Activated B cell treated with CpG ODN at 0.5 μM for 24 hours (primary cell): ENCODE results near the gene GRK6. TPM values are rescaled to one million over a fixed set of nuclear protein-coding genes. Genes with fewer than 3 reads are reported as not detected.
"Not testable (repeated sequence)": the region's sequence is repeated elsewhere in the genome, so short reads cannot be mapped to it uniquely, and the experiment has no call there.

Source experiments
- ATAC-seq: fragments of 200-7000 bp; cut with Tn5 transposase; one replicate; pipeline ENCODE4 v1.10.0; 2021; ENCODE audit warnings: low read depth, mild to moderate bottlenecking, moderate library complexity
- CTCF ChIA-PET: fragments of 350-600 bp; sonication (Branson Sonifier 250); formaldehyde crosslinking; loops from one replicate; lab custom pipeline; 2021; ENCODE audit warnings: antibody characterized with exemption; lab: Charles Lee
- POLR2A ChIA-PET: fragments of 350-600 bp; sonication (Branson Sonifier 250); formaldehyde crosslinking; loops from one replicate; lab custom pipeline; 2021; ENCODE audit warnings: antibody characterized with exemption; lab: Charles Lee
- DNase-seq: peaks from one replicate; pipeline ENCODE4 v3.0.0; 2022
- H3K27ac Mint-ChIP-seq: one replicate; pipeline ENCODE4 v1.8.0; 2020; ENCODE audit warnings: mixed read lengths
- H3K27me3 Mint-ChIP-seq: one replicate; pipeline ENCODE4 v1.8.0; 2021; ENCODE audit warnings: mixed read lengths
- H3K36me3 Mint-ChIP-seq: one replicate; pipeline ENCODE4 v1.8.0; 2021; ENCODE audit warnings: low read depth, mixed read lengths
- H3K4me1 Mint-ChIP-seq: one replicate; pipeline ENCODE4 v1.8.0; 2021; ENCODE audit warnings: mixed read lengths
- H3K4me3 Mint-ChIP-seq: one replicate; pipeline ENCODE4 v1.8.0; 2020; ENCODE audit warnings: mild to moderate bottlenecking, mixed read lengths
- H3K9me3 Mint-ChIP-seq: one replicate; pipeline ENCODE4 v1.8.0; 2020; ENCODE audit warnings: mixed read lengths
- intact Hi-C: fragments of 100-400 bp; cut with micrococcal nuclease; formaldehyde crosslinking; loops from one replicate; pipeline ENCODE4 v1.15.1; 2024
- total RNA-seq: library from RNA; stranded (reverse); gene quantifications from 2 replicates; pipeline ENCODE4 v1.2.3, GENCODE V29; 2022
- TF ChIP-seq, protein P1 (sequence below): fragments of 200-600 bp; IDR thresholded peaks from one replicate; pipeline ENCODE4 v1.8.0; 2022; ENCODE audit warnings: antibody characterized with exemption, mild to moderate bottlenecking

The GRK6 gene
- total RNA-seq, 1 donor from 2014 or later: 92.6 TPM

DNA sequence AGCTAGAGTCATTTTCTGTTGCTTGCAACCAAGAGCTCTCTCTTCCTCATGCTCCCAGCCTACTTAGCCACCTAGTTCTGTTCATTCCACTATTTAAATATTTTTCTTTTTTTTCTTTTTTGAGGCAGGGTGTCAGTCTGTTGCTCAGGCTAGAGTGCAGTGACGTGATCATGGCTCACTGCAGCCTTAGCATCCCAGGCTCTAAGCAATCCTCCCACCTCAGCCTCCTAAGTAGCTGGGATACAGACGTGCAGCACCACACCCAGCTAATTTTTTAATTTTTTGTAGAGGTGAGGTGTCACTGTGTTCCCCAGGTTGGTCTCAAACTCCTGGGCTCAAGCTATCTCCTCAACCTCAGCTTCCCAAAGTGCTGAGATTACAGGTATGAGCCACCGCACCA lies 12.0 kb upstream of the GRK6 start:
- CTCF ChIA-PET: interaction anchor here (1.1 kb wide), 1 partner anchor 10 kb away, joined by 3 read pairs; no protein-coding TSS in a partner anchor
- H3K36me3 Mint-ChIP-seq: no peaks in the 10 kb centered on the region
- peaks cover 8% of the 10 kb centered on the region for H3K4me1 Mint-ChIP-seq
- TF ChIP-seq, protein P1, sequence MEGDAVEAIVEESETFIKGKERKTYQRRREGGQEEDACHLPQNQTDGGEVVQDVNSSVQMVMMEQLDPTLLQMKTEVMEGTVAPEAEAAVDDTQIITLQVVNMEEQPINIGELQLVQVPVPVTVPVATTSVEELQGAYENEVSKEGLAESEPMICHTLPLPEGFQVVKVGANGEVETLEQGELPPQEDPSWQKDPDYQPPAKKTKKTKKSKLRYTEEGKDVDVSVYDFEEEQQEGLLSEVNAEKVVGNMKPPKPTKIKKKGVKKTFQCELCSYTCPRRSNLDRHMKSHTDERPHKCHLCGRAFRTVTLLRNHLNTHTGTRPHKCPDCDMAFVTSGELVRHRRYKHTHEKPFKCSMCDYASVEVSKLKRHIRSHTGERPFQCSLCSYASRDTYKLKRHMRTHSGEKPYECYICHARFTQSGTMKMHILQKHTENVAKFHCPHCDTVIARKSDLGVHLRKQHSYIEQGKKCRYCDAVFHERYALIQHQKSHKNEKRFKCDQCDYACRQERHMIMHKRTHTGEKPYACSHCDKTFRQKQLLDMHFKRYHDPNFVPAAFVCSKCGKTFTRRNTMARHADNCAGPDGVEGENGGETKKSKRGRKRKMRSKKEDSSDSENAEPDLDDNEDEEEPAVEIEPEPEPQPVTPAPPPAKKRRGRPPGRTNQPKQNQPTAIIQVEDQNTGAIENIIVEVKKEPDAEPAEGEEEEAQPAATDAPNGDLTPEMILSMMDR: no peak
- no peak for DNase-seq
- no peak for ATAC-seq
- H3K27me3 Mint-ChIP-seq: no peaks in the 10 kb centered on the region
- no peak overlapping the region for H3K27ac Mint-ChIP-seq
- POLR2A ChIA-PET: interaction anchor here (1.1 kb wide), 1 partner anchor 12 kb away, joined by 3 read pairs; the partner anchor contains the start of gene GRK6
- no peaks in the 10 kb centered on the region for H3K9me3 Mint-ChIP-seq
- intact Hi-C loops: no loop called here
- no peak overlapping the region for H3K4me3 Mint-ChIP-seq

DNA sequence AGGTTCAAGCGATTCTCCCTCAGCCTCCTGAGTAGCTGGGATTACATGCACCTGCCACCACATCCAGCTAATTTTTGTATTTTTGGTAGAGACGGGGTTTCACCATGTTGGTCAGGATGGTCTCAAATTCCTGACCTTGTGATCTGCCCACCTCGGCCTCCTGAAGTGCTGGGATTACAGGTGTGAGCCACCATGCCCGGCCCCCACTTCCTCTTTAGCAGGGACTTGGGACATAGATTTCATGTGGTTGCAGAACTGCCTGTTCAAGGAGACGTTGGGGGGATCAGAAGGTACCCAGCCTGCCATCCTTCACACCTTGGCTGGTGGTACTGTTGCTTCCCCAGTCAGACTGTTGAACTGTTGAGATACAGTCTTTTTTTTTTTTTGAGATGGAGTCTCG lies 9.4 kb upstream of the GRK6 start:
- H3K4me1 Mint-ChIP-seq, H3K27ac Mint-ChIP-seq, DNase-seq, POLR2A ChIA-PET, H3K4me3 Mint-ChIP-seq, ATAC-seq, H3K9me3 Mint-ChIP-seq, H3K27me3 Mint-ChIP-seq, intact Hi-C loops, H3K36me3 Mint-ChIP-seq: not testable (repeated sequence)
- CTCF ChIA-PET: interaction anchor here (1.0 to 1.9 kb wide), 3 partner anchors 13 to 107 kb away, joined by 3 to 6 read pairs (median 3); no protein-coding TSS in a partner anchor

DNA sequence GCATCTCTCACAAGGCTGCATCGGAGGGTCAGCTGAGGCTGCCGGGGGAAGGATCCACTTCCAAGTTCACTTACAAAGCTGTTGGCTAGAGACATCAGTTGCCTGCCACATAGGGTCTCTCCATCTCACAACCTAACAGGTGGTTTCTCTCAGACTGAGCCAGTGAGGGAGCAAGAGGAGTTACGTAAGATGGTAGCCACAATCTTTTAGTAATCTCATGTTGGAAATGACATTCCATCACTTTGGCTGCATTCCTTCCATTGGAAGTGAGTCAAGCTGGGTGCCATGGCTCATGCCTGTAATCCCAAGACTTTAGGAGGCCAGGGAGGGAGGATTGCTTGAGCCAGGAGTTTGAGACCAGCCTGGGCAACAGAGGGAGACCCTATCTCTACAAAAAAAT lies 7.4 kb upstream of the GRK6 start:
- POLR2A ChIA-PET: interaction anchor here (1.3 kb wide), 1 partner anchor 36 kb away, joined by 3 read pairs; no protein-coding TSS in a partner anchor
- ATAC-seq (no peak), DNase-seq (no peak)
- no peaks in the 10 kb centered on the region for H3K4me1 Mint-ChIP-seq
- TF ChIP-seq, protein P1: no peak
- no peaks in the 10 kb centered on the region for H3K36me3 Mint-ChIP-seq
- intact Hi-C loops: no loop called here
- no peaks in the 10 kb centered on the region for H3K27me3 Mint-ChIP-seq
- CTCF ChIA-PET: no interaction called here
- H3K4me3 Mint-ChIP-seq: no peak overlapping the region
- no peaks in the 10 kb centered on the region for H3K9me3 Mint-ChIP-seq
- no peak overlapping the region for H3K27ac Mint-ChIP-seq

DNA sequence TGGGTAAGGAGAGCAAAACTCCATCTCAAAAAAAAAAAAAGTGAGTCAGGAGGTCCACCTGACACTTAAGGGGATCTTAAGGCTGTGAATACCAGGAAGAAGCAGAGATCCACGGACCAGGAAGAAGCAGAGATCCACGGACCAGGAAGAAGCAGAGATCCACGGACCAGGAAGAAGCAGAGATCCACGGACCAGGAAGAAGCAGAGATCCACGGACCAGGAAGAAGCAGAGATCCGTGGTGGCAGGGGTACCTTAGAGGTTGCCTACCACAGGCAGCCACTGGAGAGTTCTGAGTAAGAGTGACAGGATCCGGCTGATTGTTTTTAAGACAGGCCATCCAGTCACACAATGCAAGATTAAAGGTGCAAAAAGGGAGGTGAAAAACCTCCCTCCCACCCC lies 6.0 kb upstream of the GRK6 start:
- H3K9me3 Mint-ChIP-seq, CTCF ChIA-PET: not testable (repeated sequence)

DNA sequence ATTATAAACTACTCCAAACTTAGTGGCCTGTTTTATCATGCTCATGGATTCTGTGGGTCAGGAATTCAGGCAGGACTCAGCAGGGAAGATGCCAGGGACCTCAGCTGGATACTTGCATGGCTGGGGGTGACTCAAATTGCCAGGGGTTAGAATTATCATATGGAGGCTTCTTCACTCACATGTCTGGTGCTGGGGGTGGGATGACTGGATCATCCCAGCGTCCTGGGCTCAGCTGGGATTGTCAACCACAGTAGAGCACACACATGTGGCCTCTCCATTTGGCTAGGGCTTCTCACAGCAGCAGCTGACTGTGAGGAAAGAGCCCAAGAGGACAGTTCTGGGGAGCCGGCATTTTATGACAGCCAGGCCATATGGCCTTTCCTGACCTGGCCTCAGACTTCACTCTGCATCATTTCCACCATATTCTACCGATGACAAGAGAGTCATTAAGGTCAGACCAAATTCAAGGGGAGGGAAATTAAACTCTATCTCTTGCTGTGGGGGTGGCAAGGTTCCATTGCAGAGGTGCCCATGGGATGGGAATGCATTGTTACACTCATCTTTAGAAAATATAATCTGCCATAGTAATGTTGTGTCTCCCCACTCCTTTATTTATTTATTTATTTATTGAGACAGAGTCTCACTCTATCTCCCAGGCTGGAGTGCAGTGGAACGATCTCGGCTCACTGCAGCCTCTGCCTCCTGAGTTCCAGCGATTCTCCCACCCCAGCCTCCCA lies 5.2 kb upstream of the GRK6 start:
- Mint-ChIP-seq H3K36me3 (peaks cover 3% of the 10 kb centered on the region), H3K4me3 (no peak overlapping the region), H3K4me1 (peaks cover 12% of the 10 kb centered on the region), H3K27ac (no peak overlapping the region), H3K9me3 (no peaks in the 10 kb centered on the region), H3K27me3 (no peaks in the 10 kb centered on the region)
- DNase-seq (no peak), ATAC-seq (no peak)
- TF ChIP-seq, protein P1: no peak
- ChIA-PET CTCF (no interaction called here), POLR2A (no interaction called here)
- intact Hi-C loops: no loop called here

More for the DNA sequence above, 6.0 kb upstream of the GRK6 start:
- POLR2A ChIA-PET: interaction anchor here (1.1 kb wide), 1 partner anchor 69 kb away, joined by 3 read pairs; the partner anchor contains the start of gene LMAN2
- intact Hi-C loops, H3K4me3 Mint-ChIP-seq, H3K27ac Mint-ChIP-seq, H3K27me3 Mint-ChIP-seq, ATAC-seq, DNase-seq, H3K36me3 Mint-ChIP-seq, H3K4me1 Mint-ChIP-seq: not testable (repeated sequence)

DNA sequence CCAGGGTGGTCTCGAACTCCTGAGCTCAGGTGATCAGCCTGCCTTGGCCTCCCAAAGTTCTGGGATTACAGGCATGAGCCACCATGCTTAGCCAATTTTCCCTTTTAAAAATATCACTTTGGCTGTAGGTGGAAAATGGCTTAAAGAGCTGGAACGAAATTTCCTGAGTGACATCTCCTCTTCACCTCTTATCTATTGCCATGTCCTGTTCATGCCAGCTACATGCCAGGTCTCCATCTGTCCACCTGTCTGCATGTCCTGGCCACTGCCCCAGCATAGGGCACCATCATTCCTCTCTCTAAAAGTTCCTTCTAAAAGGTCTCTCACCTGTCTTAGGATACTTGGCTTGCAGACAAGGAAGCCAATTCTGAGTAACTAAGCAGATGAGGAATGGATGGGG lies 2.8 kb upstream of the GRK6 start:
- H3K27ac Mint-ChIP-seq: no peak overlapping the region
- TF ChIP-seq, protein P1: no peak
- H3K9me3 Mint-ChIP-seq: no peaks in the 10 kb centered on the region
- peaks cover 5% of the 10 kb centered on the region for H3K36me3 Mint-ChIP-seq
- H3K4me3 Mint-ChIP-seq: no peak overlapping the region
- no peak for DNase-seq
- H3K4me1 Mint-ChIP-seq: peaks cover 30% of the 10 kb centered on the region
- ChIA-PET POLR2A (interaction anchor here (12.5 kb wide), 1 partner anchor 22 kb away, joined by 296 read pairs; the partner anchor contains the start of gene PRR7), CTCF (interaction anchor here (0.8 to 7.2 kb wide), 2 partner anchors 19 to 33 kb away, joined by 3 to 53 read pairs; no protein-coding TSS in a partner anchor)
- ATAC-seq: no peak
- intact Hi-C loops: no loop called here
- no peaks in the 10 kb centered on the region for H3K27me3 Mint-ChIP-seq
